GM12878 (cell line): ENCODE data around the gene METTL17. TPM values are rescaled to one million over a fixed set of nuclear protein-coding genes. Genes with fewer than 3 reads are reported as not detected.
A peak's percentile ranks its signal among the peaks of the same experiment; 100 is the strongest.

ENCODE experiments used
- ATAC-seq: fragments of 200-7000 bp; cut with Tn5 transposase; 3 replicates; pipeline ENCODE4 v1.9.1; 2020; ENCODE audit warnings: mild to moderate bottlenecking, moderate library complexity
- BruUV-seq: library from RNA; stranded (reverse); fragments of 400-500 nt; replicated peaks from 2 replicates; lab custom pipeline; 2021; lab: Mats Ljungman, UMichigan
- CTCF ChIA-PET: fragments of 300-600 bp; sonication (Branson Sonifier 250); formaldehyde crosslinking; extraction: SDS; loops from one replicate; lab custom pipeline; 2021; ENCODE audit warnings: inconsistent platforms; lab: Yijun Ruan, JAX
- POLR2A ChIA-PET: fragments of 350-600 bp; formaldehyde crosslinking; extraction: SDS; loops from one replicate; lab custom pipeline; 2021; ENCODE audit warnings: inconsistent platforms; lab: Charles Lee
- RAD21 ChIA-PET: fragments of 300-600 bp; sonication (Branson Sonifier 250); formaldehyde crosslinking; loops from one replicate; lab custom pipeline; 2023; ENCODE audit warnings: antibody characterized with exemption; ENCODE audit not compliant: unreplicated experiment; lab: Charles Lee
- SMC1A ChIA-PET: fragments of 300-600 bp; sonication (Branson Sonifier 250); formaldehyde crosslinking; loops from one replicate; lab custom pipeline; 2023; ENCODE audit not compliant: unreplicated experiment, uncharacterized antibody; lab: Charles Lee
- DNase-seq: peaks from one replicate; pipeline ENCODE4 v3.0.0-alpha.2; 2011; ENCODE audit warnings: low read depth, low spot score
- FAIRE-seq: peaks from 3 replicates; lab custom pipeline; 2011; peaks lifted over from hg19 to GRCh38; lab: Jason Lieb, UNC
- H2AFZ ChIP-seq: 2 replicates; pipeline ENCODE4 v1.6.0; 2011; ENCODE audit warnings: low read depth, low read length, control low read depth; ENCODE audit not compliant: control insufficient read depth
- H3K27ac ChIP-seq: 2 replicates; pipeline ENCODE4 v1.5.1; 2011; ENCODE audit warnings: control low read depth; ENCODE audit not compliant: control insufficient read depth, insufficient read depth
- H3K27me3 ChIP-seq, 2 experiments: replicated peaks in 1 of 2; 2 replicates each; pipeline versions ENCODE4 v1.6.0 to v1.6.1; 2011; ENCODE audit warnings: low read length in 1 of 2; ENCODE audit not compliant: control insufficient read depth in 2 of 2, insufficient read depth in 2 of 2
- H3K36me3 ChIP-seq, 2 experiments: 2 replicates each; pipeline ENCODE4 v1.5.1; 2011; ENCODE audit warnings: low read length in 1 of 2; ENCODE audit not compliant: control insufficient read depth in 2 of 2, insufficient read depth in 2 of 2
- H3K4me1 ChIP-seq: 2 replicates; pipeline ENCODE4 v1.6.1; 2011; ENCODE audit warnings: mild to moderate bottlenecking, low read length, moderate library complexity, mixed read lengths; ENCODE audit not compliant: control insufficient read depth, insufficient read depth
- H3K4me2 ChIP-seq: 2 replicates; pipeline ENCODE4 v1.6.0; 2011; ENCODE audit warnings: control low read depth; ENCODE audit not compliant: control insufficient read depth, insufficient read depth
- H3K4me3 ChIP-seq: fragments of 200-600 bp; sonication (generic); 2 replicates; pipeline ENCODE4 v1.5.1; 2016
- H3K79me2 ChIP-seq: 2 replicates; pipeline ENCODE4 v1.6.0; 2011; ENCODE audit warnings: low read length; ENCODE audit not compliant: control insufficient read depth, insufficient read depth
- H3K9ac ChIP-seq: 2 replicates; pipeline ENCODE4 v1.8.0; 2011; ENCODE audit warnings: low read length, control low read depth, mixed read lengths; ENCODE audit not compliant: control insufficient read depth, insufficient read depth
- H3K9me3 ChIP-seq: replicated peaks from 3 replicates; pipeline ENCODE4 v1.5.1; 2011; ENCODE audit warnings: mild to moderate bottlenecking, low read length; ENCODE audit not compliant: control insufficient read depth, insufficient read depth
- H4K20me1 ChIP-seq: 2 replicates; pipeline ENCODE4 v1.6.0; 2011; ENCODE audit not compliant: control insufficient read depth, insufficient read depth
- CBFB ChIP-seq: IDR thresholded peaks from 2 replicates; pipeline ENCODE4 v1.6.1; 2016; ENCODE audit warnings: antibody characterized with exemption, low read depth
- EP300 ChIP-seq, 2 experiments: fragments of 150-350 bp in 1 of 2; IDR thresholded peaks; 2 replicates each; pipeline ENCODE4 v1.6.1; 2011 to 2012; ENCODE audit warnings: low read depth in 2 of 2, low read length in 2 of 2, borderline replicate concordance in 1 of 2, improper control_type of control experiment in 1 of 2, inconsistent platforms in 1 of 2; ENCODE audit not compliant: control insufficient read depth in 1 of 2
- HCFC1 ChIP-seq: fragments of 150-350 bp; IDR thresholded peaks from 2 replicates; pipeline ENCODE4 v1.6.1; 2014; ENCODE audit warnings: low read length
- IKZF2 ChIP-seq, 2 experiments: fragments of 450-650 bp; IDR thresholded peaks; 2 replicates each; pipeline ENCODE4 v1.6.1; 2017; ENCODE audit warnings: mild to moderate bottlenecking in 2 of 2, moderate library complexity in 2 of 2
- KDM1A ChIP-seq: fragments of 200-600 bp; sonication (generic); IDR thresholded peaks from 2 replicates; pipeline ENCODE4 v1.6.1; 2016; ENCODE audit warnings: borderline replicate concordance
- NR2F1 ChIP-seq: fragments of 450-650 bp; conservative IDR thresholded peaks from 2 replicates; pipeline ENCODE4 v1.6.1; 2017; ENCODE audit warnings: mild to moderate bottlenecking
- PAX5 ChIP-seq: IDR thresholded peaks from 2 replicates; pipeline ENCODE4 v1.6.1; 2011; ENCODE audit warnings: low read depth, low read length, borderline replicate concordance
- POLR2AphosphoS2 ChIP-seq: IDR thresholded peaks from 2 replicates; pipeline ENCODE4 v1.6.1; 2011; ENCODE audit warnings: low read depth, mild to moderate bottlenecking, low read length, improper control_type of control experiment, moderate library complexity
- RAD21 ChIP-seq: IDR thresholded peaks from 2 replicates; pipeline ENCODE4 v1.6.1; 2011; ENCODE audit warnings: mild to moderate bottlenecking, low read depth, low read length, moderate library complexity; ENCODE audit not compliant: insufficient read depth
- RUNX3 ChIP-seq: IDR thresholded peaks from 2 replicates; pipeline ENCODE4 v1.6.1; 2012; ENCODE audit warnings: low read length, inconsistent platforms
- SMARCA5 ChIP-seq: fragments of 450-650 bp; IDR thresholded peaks from 2 replicates; pipeline ENCODE4 v1.6.1; 2017; ENCODE audit warnings: mild to moderate bottlenecking
- SREBF2 ChIP-seq: IDR thresholded peaks from 2 replicates; pipeline ENCODE4 v1.6.1; 2012; ENCODE audit warnings: mild to moderate bottlenecking, low read length
- ZNF217 ChIP-seq: fragments of 450-650 bp; IDR thresholded peaks from 2 replicates; pipeline ENCODE4 v1.6.1; 2017; ENCODE audit warnings: antibody characterized with exemption, mild to moderate bottlenecking
- ZNF24 ChIP-seq: fragments of 450-650 bp; IDR thresholded peaks from 2 replicates; pipeline ENCODE4 v1.6.1; 2017; ENCODE audit warnings: antibody characterized with exemption, mild to moderate bottlenecking
- ZZZ3 ChIP-seq: IDR thresholded peaks from 2 replicates; pipeline ENCODE4 v1.6.1; 2011; ENCODE audit warnings: low read depth; ENCODE audit not compliant: control insufficient read depth, insufficient read length
- WGBS: methylation state at CpG from one replicate; pipeline ENCODE4 v1.1.6; 2016; ENCODE audit warnings: low lambda C conversion rate; ENCODE audit not compliant: insufficient replicate concordance, insufficient coverage; ENCODE audit errors: missing lambda C conversion rate; 5-methylcytosine and 5-hydroxymethylcytosine counted together
- in situ Hi-C: fragments of 300-500 bp; cut with MboI; formaldehyde crosslinking; loops from 9 replicates; pipeline ENCODE4 v1.14.3; 2018; ENCODE audit warnings: mixed read lengths
- intact Hi-C: fragments of 100-400 bp; cut with micrococcal nuclease; formaldehyde crosslinking; loops from one replicate; pipeline ENCODE4 v1.14.2; 2022; ENCODE audit not compliant: unreplicated experiment
- polyA plus RNA-seq, 11 experiments: library from polyadenylated mRNA; depleted of rRNA in 4 of 11; unstranded in 6 of 11; stranded (reverse) in 5 of 11; fragments of >200 nt; fragmentation: Nextera tagmentation in 4 of 11; fragmentation: Illumina TruSeq in 1 of 11; extraction: Ambion mirVana in 4 of 11; extraction: Trizol in 1 of 11; gene quantifications; 1 replicate in 1 of 11; 2 replicates in 10 of 11; pipeline versions ENCODE4 v1.2.1 to v1.2.3, GENCODE V29; 2011 to 2016; ENCODE audit warnings: inconsistent platforms in 2 of 11, missing spikeins in 2 of 11, low read depth in 1 of 11
- total RNA-seq, 4 experiments: library from RNA; depleted of rRNA in 3 of 4; stranded (reverse); fragments of >200 nt in 3 of 4; fragmentation: Illumina TruSeq in 1 of 4; extraction: Trizol in 1 of 4; gene quantifications; 2 replicates each; pipeline versions ENCODE4 v1.2.1 to v1.2.3, GENCODE V29; 2013 to 2021
- TF ChIP-seq, protein P1 (sequence below): fragments of 450-650 bp; IDR thresholded peaks from 2 replicates; pipeline ENCODE4 v1.6.1; 2017; ENCODE audit warnings: mild to moderate bottlenecking, moderate library complexity
- TF ChIP-seq, protein P2 (sequence below): IDR thresholded peaks from 2 replicates; pipeline ENCODE4 v1.6.1; 2012; ENCODE audit warnings: mild to moderate bottlenecking, low read depth, low read length

The METTL17 gene
- total and polyA plus RNA-seq, 10 of the 15 experiments (the other 5 are each of a cell fraction or from before 2014, with no cell fraction given) = 70.4 to 130 (median 97.5) TPM

DNA sequence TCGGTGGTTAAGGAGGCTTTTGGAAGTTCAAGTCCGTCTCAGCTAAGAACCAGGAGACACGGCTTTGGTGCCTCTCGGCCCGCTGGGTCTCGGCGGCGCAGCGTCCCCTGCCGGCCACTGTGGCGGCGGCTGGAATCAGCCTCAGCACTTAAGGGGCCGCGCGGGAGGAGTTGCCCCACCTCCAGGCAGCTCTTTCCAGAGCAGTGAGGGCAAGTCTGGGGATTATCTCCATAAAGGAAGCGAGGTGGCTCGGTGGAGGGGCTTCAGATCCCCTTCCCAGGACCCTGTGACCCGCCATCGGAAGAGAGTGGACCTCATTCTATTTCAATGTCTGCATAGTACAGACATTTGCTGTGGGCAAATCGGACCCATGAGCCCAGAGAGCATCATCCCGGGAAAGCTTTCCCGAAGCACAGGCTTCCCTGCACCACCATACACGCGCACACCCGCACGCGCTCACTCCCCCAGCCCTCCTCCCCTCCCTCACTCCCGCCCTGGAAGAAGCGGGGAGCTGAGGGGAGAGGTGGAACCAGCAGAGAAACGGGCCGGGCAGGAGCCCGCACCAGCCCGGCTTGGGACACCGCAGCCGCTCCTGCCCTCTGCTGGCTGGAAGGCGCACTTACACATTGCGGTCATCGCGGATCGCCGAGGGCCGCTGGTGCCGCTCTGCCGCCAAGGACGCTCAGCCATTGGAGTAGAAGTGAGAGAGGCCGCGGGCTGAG lies 18.6 kb upstream of the METTL17 start:
- ChIA-PET POLR2A (no interaction called here), SMC1A (interaction anchor here (0.7 to 2.3 kb wide), 6 partner anchors 9 to 289 kb away, joined by 3 to 20 read pairs (median 4); no protein-coding TSS in a partner anchor), RAD21 (interaction anchor here (0.7 to 1.9 kb wide), 7 partner anchors 10 to 279 kb away, joined by 3 to 10 read pairs (median 3); no protein-coding TSS in a partner anchor), CTCF (interaction anchor here (0.5 to 5.2 kb wide), 33 partner anchors 8 to 585 kb away, joined by 3 to 61 read pairs (median 4); partner anchors contain the start of gene ARHGEF40)
- H2AFZ ChIP-seq = peak overlapping the region; percentile 63
- H4K20me1 ChIP-seq = no peaks in the 10 kb centered on the region
- BruUV-seq = no TSS peak
- in situ Hi-C loops (no loop called here), intact Hi-C loops (loop anchor here (1.0 to 2.0 kb wide), 2 partner anchors 112 to 274 kb away; no protein-coding TSS in a partner anchor)
- 2% methylated on average over 47 of the region's 47 CpGs for WGBS
- H3K9me3 ChIP-seq = no peaks in the 10 kb centered on the region
- FAIRE-seq (peak; percentile 82), ATAC-seq (peak; percentile 98), DNase-seq (peak; percentile 9)
- H3K4me2 ChIP-seq = peak overlapping the region; percentile 71
- H3K79me2 ChIP-seq = no peaks in the 10 kb centered on the region
- no peak overlapping the region for H3K27ac ChIP-seq
- no peaks in the 10 kb centered on the region for H3K4me1 ChIP-seq
- H3K36me3 ChIP-seq = no peaks in the 10 kb centered on the region
- H3K4me3 ChIP-seq = peak overlapping the region; percentile 60
- H3K27me3 ChIP-seq = no peaks in the 10 kb centered on the region; a peak in 1 of 4 replicates
- H3K9ac ChIP-seq = no peak overlapping the region; the same call in 1 of the 2 replicates
- TF ChIP-seq ZNF217 = no peak
- no peak for TF ChIP-seq ZZZ3
- no peak for TF ChIP-seq ZNF24
- no peak for TF ChIP-seq SREBF2
- TF ChIP-seq, protein P1, sequence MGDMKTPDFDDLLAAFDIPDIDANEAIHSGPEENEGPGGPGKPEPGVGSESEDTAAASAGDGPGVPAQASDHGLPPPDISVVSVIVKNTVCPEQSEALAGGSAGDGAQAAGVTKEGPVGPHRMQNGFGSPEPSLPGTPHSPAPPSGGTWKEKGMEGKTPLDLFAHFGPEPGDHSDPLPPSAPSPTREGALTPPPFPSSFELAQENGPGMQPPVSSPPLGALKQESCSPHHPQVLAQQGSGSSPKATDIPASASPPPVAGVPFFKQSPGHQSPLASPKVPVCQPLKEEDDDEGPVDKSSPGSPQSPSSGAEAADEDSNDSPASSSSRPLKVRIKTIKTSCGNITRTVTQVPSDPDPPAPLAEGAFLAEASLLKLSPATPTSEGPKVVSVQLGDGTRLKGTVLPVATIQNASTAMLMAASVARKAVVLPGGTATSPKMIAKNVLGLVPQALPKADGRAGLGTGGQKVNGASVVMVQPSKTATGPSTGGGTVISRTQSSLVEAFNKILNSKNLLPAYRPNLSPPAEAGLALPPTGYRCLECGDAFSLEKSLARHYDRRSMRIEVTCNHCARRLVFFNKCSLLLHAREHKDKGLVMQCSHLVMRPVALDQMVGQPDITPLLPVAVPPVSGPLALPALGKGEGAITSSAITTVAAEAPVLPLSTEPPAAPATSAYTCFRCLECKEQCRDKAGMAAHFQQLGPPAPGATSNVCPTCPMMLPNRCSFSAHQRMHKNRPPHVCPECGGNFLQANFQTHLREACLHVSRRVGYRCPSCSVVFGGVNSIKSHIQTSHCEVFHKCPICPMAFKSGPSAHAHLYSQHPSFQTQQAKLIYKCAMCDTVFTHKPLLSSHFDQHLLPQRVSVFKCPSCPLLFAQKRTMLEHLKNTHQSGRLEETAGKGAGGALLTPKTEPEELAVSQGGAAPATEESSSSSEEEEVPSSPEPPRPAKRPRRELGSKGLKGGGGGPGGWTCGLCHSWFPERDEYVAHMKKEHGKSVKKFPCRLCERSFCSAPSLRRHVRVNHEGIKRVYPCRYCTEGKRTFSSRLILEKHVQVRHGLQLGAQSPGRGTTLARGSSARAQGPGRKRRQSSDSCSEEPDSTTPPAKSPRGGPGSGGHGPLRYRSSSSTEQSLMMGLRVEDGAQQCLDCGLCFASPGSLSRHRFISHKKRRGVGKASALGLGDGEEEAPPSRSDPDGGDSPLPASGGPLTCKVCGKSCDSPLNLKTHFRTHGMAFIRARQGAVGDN = no peak
- TF ChIP-seq POLR2AphosphoS2 = no peak
- no peak for TF ChIP-seq PAX5
- TF ChIP-seq CBFB = peak; percentile 76
- TF ChIP-seq RAD21 = peak; percentile 49
- TF ChIP-seq RUNX3 = peak; percentile 92
- TF ChIP-seq KDM1A = no peak
- TF ChIP-seq HCFC1 = no peak
- no peak for TF ChIP-seq NR2F1
- TF ChIP-seq SMARCA5 = no peak
- TF ChIP-seq, protein P2, sequence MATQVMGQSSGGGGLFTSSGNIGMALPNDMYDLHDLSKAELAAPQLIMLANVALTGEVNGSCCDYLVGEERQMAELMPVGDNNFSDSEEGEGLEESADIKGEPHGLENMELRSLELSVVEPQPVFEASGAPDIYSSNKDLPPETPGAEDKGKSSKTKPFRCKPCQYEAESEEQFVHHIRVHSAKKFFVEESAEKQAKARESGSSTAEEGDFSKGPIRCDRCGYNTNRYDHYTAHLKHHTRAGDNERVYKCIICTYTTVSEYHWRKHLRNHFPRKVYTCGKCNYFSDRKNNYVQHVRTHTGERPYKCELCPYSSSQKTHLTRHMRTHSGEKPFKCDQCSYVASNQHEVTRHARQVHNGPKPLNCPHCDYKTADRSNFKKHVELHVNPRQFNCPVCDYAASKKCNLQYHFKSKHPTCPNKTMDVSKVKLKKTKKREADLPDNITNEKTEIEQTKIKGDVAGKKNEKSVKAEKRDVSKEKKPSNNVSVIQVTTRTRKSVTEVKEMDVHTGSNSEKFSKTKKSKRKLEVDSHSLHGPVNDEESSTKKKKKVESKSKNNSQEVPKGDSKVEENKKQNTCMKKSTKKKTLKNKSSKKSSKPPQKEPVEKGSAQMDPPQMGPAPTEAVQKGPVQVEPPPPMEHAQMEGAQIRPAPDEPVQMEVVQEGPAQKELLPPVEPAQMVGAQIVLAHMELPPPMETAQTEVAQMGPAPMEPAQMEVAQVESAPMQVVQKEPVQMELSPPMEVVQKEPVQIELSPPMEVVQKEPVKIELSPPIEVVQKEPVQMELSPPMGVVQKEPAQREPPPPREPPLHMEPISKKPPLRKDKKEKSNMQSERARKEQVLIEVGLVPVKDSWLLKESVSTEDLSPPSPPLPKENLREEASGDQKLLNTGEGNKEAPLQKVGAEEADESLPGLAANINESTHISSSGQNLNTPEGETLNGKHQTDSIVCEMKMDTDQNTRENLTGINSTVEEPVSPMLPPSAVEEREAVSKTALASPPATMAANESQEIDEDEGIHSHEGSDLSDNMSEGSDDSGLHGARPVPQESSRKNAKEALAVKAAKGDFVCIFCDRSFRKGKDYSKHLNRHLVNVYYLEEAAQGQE = no peak
- TF ChIP-seq IKZF2 (IDR thresholded peaks at IDR 0.05) = peak; percentile 9 to 25; a peak in 1 of 4 replicates
- no peak for TF ChIP-seq EP300 (IDR thresholded peaks at IDR 0.05; ENCODE audit: borderline replicate concordance in 1 of 2, control insufficient read depth in 1 of 2, low read depth in 2 of 2, low read length in 2 of 2)
